Duodenal mucosa (tissue), 2 donors: ENCODE measurements around the gene FLYWCH2.

ENCODE experiments used
- H3K27ac ChIP-seq: one replicate; pipeline ENCODE4 v1.7.0; 2013; ENCODE audit warnings: low read depth, low read length
- H3K27me3 ChIP-seq, 2 donors: one replicate each; pipeline ENCODE4 v1.7.0; 2013; ENCODE audit warnings: low read length in 2 of 2, control low read depth in 1 of 2; ENCODE audit not compliant: insufficient read depth in 2 of 2, control insufficient read depth in 1 of 2
- H3K36me3 ChIP-seq, 2 donors: one replicate each; pipeline ENCODE4 v1.7.0; 2013; ENCODE audit warnings: low read length in 2 of 2, control low read depth in 1 of 2; ENCODE audit not compliant: insufficient read depth in 2 of 2, control insufficient read depth in 1 of 2
- H3K4me1 ChIP-seq, 2 donors: one replicate each; pipeline ENCODE4 v1.7.0; 2013; ENCODE audit warnings: low read length in 2 of 2, control low read depth in 1 of 2; ENCODE audit not compliant: insufficient read depth in 2 of 2, control insufficient read depth in 1 of 2
- H3K4me3 ChIP-seq, 2 donors: one replicate each; pipeline ENCODE4 v1.7.0; 2013; ENCODE audit warnings: low read length in 2 of 2, low read depth in 1 of 2
- H3K9ac ChIP-seq, 2 donors: one replicate each; pipeline ENCODE4 v1.7.0; 2013; ENCODE audit warnings: low read length in 2 of 2, low read depth in 1 of 2
- H3K9me3 ChIP-seq, 2 donors: one replicate each; pipeline ENCODE4 v1.7.0; 2013; ENCODE audit warnings: low read length in 2 of 2, control low read depth in 1 of 2; ENCODE audit not compliant: control insufficient read depth in 1 of 2

The FLYWCH2 gene

DNA sequence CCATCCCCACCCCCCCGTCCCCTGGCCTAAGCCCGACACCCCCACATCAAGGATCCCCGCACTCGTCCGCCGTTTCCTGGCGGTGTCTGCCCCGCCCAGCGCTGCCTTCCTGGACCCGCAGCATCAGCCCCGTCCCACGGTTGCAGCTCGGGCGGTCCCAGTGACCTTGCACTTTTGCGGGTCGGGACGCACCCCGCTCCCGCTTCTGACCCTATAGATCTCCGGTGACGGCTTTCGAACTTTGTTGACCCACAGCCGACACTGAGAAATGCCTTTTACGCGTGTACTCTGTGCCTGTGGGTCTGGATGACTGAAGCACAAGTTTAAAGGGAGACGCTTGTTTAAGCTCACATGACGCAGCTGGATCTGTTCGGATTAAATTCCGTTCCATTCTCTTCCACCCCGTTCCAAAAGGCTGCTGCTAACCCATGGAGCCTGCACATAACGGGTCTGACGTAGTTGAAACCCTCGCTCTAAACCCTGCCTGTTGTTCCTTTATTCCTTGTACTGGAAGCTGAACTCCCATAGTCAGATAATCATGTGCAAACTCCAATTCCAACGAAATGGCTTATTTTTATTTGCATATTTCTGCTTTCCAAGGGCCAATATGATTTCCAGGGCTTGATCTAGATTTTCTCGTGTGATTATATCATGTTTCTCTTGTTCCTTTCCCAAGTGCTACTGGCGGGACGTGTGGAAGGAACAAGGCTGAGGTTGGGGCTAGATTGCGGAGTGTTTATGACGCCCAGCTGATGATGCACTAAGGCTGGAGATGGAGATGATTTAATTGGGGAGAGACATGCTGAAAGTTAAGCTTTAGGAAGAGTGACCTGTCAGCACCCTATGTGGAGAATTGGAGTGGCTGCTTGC is 29.6 kb downstream of the FLYWCH2 start:
- peaks cover 0 to 9% of the 10 kb centered on the region in 2 donors for H3K36me3 ChIP-seq
- peaks cover 6 to 7% of the 10 kb centered on the region in 2 donors for H3K4me1 ChIP-seq
- H3K27ac ChIP-seq = peak overlapping the region; percentile 46
- no peaks in the 10 kb centered on the region for H3K27me3 ChIP-seq
- H3K9ac ChIP-seq = peak overlapping the region; percentile 68 to 76
- H3K4me3 ChIP-seq = peak overlapping the region; percentile 80 to 88
- H3K9me3 ChIP-seq = no peaks in the 10 kb centered on the region

GRCh38 chr16:2913603-2914002 is 30.6 kb downstream of the FLYWCH2 start:
- H3K36me3 ChIP-seq = peaks cover 0 to 9% of the 10 kb centered on the region in 2 donors
- no peaks in the 10 kb centered on the region for H3K27me3 ChIP-seq
- H3K9me3 ChIP-seq = no peaks in the 10 kb centered on the region
- peaks cover 6 to 7% of the 10 kb centered on the region in 2 donors for H3K4me1 ChIP-seq
- no peak overlapping the region for H3K27ac ChIP-seq
- H3K4me3 ChIP-seq = no peak overlapping the region
- no peak overlapping the region for H3K9ac ChIP-seq

DNA sequence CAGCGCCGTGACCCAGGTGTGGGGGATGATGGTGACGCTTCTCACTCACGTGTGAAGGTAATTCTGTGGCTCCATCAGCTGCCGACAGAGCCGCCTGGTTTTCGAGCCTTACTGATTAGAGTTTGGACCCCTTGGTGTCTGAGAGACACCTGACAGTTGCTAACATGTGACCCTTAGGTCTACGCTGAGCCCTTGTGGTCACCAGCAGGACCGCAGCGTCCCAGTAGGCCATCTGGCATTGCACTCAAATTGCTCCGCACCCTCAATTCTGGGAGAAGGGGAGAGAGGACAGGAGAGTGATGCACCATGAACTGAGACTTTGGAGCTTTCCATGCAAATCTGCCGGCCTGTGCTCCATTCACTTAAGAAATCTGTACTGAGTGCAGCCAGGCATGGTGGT is 31.2 kb downstream of the FLYWCH2 start:
- no peak overlapping the region for H3K27ac ChIP-seq
- no peak overlapping the region for H3K9ac ChIP-seq
- H3K4me1 ChIP-seq = peaks cover 6 to 7% of the 10 kb centered on the region in 2 donors
- no peaks in the 10 kb centered on the region for H3K27me3 ChIP-seq
- H3K9me3 ChIP-seq = no peaks in the 10 kb centered on the region
- no peak overlapping the region for H3K4me3 ChIP-seq
- peaks cover 0 to 9% of the 10 kb centered on the region in 2 donors for H3K36me3 ChIP-seq

DNA sequence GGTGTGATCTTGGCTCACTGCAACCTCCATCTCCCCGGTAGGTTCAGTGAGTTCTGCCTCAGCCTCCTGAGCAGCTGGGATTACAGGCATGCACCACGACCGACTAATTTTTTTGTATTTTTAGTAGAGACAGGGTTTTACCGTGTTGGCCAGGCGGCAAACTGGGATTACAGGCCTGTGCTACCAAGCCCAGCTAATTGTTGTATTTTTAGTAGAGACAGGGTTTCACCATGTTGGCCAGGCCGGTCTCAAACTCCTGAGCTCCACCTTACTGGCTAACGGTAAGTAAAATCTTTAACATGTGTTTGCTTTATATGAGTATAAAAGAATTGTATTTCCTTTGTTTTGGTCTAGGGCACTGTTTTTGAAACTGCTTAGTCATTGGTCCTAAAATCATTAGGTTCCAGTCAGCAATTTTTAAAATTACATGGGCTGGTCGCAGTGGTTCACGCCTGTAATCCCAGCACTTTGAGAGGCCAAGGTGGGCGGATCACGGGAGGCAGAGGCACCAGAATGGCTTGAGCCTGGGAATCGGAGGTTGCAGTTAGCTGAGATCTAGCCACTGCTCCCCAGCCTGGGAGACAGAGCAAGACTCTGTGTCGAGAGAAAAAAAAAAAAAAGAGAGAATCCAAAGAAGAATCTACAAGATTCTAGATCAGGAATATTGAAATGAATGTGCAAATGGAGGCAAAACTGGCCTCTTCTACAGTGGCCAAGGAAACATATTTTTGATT is 32.3 kb downstream of the FLYWCH2 start:
- Histone ChIP-seq H3K4me3 (no peak overlapping the region), H3K9me3 (no peaks in the 10 kb centered on the region), H3K36me3 (peaks cover 0 to 9% of the 10 kb centered on the region in 2 donors), H3K27me3 (no peaks in the 10 kb centered on the region), H3K27ac (no peak overlapping the region), H3K9ac (no peak overlapping the region), H3K4me1 (peaks cover 6 to 7% of the 10 kb centered on the region in 2 donors)

GRCh38 chr16:2919511-2920255 is 36.7 kb downstream of the FLYWCH2 start:
- Histone ChIP-seq H3K9ac (no peak overlapping the region), H3K9me3 (no peaks in the 10 kb centered on the region), H3K27me3 (no peaks in the 10 kb centered on the region), H3K36me3 (peaks cover 0 to 12% of the 10 kb centered on the region in 2 donors), H3K27ac (no peak overlapping the region), H3K4me1 (no peaks in the 10 kb centered on the region), H3K4me3 (no peak overlapping the region)

DNA sequence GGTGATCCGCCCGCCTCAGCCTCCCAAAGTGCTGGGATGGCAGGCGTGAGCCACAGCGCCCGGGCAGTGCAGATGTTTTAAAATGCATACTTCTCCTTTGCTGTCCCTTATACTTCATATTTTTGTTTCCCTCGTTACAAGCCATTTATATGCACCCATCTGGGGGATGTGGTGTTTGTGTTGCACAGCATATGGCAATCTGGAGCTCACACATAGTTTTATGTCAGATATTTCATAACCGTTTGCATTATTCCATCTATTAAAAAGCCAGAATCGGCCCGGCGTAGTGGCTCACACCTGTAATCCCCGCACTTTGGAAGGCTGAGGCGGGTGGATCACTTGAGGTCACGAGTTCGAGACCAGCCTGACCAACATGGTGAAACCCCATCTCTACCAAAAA is 40.5 kb downstream of the FLYWCH2 start:
- Histone ChIP-seq H3K27ac (no peak overlapping the region), H3K4me3 (no peak overlapping the region), H3K9ac (no peak overlapping the region), H3K27me3 (no peaks in the 10 kb centered on the region), H3K4me1 (peaks cover 0 to 4% of the 10 kb centered on the region in 2 donors), H3K9me3 (no peaks in the 10 kb centered on the region), H3K36me3 (peaks cover 0 to 7% of the 10 kb centered on the region in 2 donors)

DNA sequence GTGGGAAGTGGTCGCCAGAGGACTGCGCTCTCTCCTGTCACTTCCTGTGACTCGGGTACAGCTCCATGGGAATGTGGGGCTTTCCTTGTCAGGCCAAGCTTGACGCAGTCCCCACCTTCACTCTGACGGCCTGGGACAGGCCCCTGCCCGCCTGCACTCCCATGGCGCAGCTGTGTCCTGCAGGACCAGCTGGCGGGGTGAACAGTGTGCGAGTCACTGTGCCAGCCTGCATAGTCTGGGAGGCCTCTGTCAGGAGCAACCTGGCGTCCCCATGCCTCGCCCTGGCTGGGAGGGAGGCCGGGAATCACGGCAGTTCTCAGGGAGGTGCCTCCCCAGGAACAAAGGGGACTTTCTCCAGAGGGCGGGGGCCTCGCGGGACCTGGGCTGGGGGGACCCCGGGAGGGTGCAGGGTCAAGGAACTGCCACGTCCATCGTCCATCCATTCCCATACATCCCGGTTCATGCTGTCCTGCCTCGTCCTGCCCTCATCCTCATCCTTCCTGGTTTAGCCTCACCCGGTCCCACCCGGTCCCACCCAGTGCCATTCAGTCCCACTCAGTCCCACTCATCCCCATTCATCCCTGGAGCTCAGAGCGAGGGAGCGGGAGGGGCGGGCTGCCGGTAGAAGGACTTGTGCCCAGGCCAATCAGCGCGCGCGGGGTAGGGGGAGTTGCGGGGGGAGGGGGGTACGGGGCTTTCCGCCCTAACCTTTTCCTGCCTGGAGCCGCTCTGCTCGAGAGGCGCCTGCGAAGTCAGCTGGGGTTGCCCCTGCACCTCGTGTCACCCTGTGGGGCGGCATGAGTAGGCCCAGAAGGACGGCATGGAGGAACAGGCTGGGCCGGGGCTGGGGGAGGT is 42.1 kb downstream of the FLYWCH2 start:
- Histone ChIP-seq H3K9ac (no peak overlapping the region), H3K36me3 (peaks cover 0 to 13% of the 10 kb centered on the region in 2 donors), H3K27ac (no peak overlapping the region), H3K9me3 (no peaks in the 10 kb centered on the region), H3K27me3 (no peaks in the 10 kb centered on the region), H3K4me1 (peaks cover 0 to 4% of the 10 kb centered on the region in 2 donors), H3K4me3 (no peak overlapping the region)

GRCh38 chr16:2925951-2926649 is 43.1 kb downstream of the FLYWCH2 start:
- Histone ChIP-seq H3K4me3 (no peak overlapping the region), H3K4me1 (peaks cover 0 to 4% of the 10 kb centered on the region in 2 donors), H3K9ac (no peak overlapping the region), H3K9me3 (no peaks in the 10 kb centered on the region), H3K27ac (no peak overlapping the region), H3K27me3 (no peaks in the 10 kb centered on the region), H3K36me3 (peaks cover 0 to 17% of the 10 kb centered on the region in 2 donors)

DNA sequence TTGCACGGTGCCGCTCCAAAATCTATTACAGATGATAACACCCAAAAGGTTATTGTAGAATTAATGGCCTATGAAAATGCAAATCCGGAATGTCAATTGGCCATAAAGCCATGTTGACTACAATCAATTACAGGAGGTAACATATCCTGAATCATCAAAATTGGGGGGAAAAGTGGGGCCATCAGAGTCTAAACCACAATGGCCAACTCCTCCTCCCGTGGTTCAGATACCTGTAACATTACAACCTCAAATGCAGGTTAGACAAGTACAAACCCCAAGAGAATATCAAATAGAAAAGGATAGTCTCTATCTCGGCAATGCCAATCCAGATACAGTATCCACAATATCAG is 43.6 kb downstream of the FLYWCH2 start:
- peak overlapping the region; percentile 34 to 44 for H3K4me3 ChIP-seq
- H3K9me3 ChIP-seq = no peaks in the 10 kb centered on the region
- peaks cover 0 to 17% of the 10 kb centered on the region in 2 donors for H3K36me3 ChIP-seq
- H3K27ac ChIP-seq = no peak overlapping the region
- H3K27me3 ChIP-seq = no peaks in the 10 kb centered on the region
- H3K9ac ChIP-seq = no peak overlapping the region
- H3K4me1 ChIP-seq = peaks cover 0 to 4% of the 10 kb centered on the region in 2 donors
